ENCODE data around the gene CDH23.

CDH23 gene

DNA sequence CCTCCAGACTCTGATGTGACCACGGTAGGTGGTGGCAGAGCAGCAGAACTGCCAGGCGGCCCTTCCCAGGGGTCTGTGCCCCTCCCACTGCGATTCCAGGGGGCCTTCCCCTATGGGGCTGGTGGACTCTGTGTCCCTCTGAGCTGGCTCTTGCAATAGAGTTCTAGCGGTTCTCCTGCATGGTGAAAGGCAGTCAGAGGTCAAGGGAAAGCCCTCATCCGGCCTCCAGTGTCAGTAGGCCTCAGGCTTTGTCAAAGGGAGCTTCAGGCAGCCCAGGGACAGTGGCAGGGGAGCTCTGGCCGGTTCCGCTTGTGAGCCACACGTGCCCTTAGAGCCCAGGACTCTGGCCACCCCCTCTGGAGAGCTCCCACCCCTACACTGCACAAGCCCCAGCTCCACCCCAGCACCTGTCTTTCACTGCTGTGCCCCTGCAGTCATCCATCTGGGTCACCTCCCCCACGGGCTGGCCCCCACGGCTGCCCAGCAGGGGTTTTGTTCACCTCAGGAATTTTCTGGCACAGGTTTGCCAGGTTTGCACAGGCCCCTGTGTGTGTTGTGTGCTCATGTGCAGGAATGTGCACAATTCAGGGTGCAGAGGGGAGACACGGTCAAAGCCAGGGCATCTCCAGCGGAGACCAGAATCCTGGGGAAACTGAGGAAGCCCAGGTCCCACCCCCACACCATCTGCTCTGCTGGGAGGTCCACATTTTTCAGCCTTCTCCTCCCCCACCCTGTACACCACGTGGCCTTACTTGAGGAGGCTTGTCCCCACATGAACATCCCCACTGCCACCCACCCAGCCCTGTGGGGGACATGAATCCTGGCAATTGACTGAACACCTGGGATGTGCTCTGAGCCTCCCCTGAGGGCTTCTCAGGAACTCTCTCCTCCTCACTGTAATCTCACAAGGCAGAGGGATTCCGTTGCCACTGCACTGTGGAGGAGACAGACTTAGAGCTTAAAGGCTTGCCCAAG is 299.1 kb downstream of the CDH23 start:
- in situ Hi-C loops (cut with MboI; ENCODE audit: low sequenced_read_pairs) = no loop called here

DNA sequence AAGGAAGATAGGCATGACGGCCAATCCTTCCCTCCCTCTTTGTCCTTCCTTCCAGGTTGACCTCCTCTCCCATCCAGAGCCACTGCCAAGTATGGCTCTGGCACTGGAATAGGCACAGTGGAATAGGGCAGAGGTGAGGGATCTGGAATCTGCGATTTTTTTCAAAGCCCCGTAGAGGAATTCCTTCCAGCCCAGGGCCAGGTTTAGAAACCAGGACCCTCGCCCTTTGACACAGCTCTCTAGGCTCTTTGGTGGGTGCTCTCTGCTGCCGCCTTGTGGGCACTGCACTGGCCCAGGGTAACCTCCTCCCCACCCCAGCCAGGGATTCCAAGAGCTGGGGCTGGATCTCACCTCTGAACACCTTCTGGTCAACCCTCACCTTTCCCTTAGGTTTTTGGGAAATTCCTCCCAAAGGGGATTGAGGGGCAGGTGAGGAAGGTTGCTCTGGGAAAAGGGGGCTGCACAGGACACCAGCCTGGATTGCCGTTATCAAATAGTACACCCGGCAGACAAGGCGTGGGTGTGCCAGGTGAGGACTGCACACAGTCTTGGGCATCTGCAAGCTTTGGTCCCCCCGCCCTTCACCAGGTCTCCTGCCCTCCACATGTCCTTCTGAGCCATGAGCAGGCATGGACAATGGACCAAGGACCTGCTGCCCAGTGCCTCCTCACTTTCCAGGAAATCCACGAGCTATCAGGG is 300.1 kb downstream of the CDH23 start:
- in situ Hi-C loops (cut with MboI; ENCODE audit: low sequenced_read_pairs) = no loop called here

DNA sequence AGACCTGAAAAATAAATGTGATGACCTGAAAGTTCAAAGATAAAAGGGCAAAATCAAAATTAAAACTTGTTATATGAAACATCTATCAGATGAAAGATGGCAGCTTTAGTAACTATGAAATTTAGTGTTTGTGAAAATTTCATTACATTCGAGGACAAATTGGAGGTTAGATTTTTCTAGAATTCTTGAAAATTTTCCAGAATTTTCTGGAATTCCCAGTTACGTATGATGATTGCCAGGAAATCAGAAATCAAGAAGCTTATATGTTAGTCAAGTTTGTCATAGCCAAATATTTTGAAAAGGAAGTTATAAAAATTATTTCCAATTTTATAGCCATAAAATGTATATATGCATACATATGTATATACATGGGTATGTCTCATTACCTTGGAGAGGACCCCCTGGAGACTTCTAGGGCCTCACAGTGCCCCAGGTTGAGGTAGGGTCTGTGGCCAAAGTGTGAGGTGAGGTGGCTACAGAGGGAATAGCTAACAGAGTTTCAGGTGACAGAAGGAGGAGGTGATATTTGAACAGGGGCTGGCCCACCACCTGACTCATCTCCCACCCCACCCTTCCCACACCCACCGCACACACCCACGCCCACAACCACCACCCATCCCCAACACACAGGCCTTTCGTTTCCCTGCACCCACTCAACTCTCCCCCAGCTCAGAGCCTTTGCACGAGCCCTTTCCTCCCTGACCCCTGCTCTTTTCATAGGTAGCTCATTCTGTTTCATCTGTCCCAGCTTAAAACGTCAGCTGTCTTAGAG is 301.4 kb downstream of the CDH23 start:
- in situ Hi-C loops (cut with MboI; ENCODE audit: low sequenced_read_pairs) = no loop called here

DNA sequence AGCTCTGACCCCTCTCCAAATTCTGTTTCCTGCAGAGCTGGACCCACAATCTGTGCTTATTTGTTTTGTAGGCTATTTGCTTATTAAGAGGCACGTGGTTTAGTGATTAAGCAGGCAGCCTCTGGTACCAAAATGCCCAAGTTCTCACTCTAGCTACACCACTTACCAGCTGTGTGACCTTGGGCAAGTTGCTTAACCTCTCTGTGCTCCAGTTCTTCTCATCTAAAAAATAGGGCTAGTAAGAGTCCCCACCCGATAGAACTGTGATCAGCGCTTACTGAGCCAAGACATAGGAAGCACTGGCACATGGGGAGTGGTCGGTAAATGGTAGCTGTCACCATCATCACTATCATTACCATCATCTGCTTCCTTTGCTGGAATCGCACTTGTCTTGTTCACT is 302.0 kb downstream of the CDH23 start:
- in situ Hi-C loops (cut with MboI; ENCODE audit: low sequenced_read_pairs) = no loop called here

DNA sequence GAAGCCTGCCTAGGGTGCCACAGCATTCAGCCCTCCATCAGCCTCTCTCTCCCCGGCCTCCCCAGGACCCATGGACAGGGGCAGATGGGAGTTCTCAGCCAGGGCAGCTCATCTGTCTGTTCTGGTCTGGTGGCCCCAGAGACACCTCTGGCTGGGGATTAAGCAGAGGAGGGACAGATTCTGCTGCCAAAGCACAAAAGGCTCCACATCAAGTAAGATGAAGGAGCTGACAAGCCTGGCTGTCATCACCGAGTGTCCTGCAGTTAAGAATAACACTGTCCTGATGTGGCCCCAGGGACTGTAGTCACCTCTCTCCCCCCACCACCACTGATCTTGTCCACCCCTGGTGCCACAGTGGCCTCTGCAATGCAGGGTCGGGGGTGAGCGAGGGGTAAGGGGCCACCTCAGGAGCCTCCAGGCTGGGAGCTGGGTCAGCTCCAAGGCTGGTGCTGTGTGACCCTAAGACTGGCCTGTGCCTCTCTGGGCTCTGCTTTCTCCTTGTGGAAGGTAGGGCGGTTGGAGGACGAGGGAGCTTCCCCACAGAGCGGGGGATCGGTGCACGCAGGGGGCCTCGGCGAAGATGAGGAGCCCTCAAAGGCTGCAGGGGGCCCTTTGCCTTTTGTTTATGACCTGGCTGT is 304.1 kb downstream of the CDH23 start:
- in situ Hi-C loops (cut with MboI; ENCODE audit: low sequenced_read_pairs) = no loop called here

DNA sequence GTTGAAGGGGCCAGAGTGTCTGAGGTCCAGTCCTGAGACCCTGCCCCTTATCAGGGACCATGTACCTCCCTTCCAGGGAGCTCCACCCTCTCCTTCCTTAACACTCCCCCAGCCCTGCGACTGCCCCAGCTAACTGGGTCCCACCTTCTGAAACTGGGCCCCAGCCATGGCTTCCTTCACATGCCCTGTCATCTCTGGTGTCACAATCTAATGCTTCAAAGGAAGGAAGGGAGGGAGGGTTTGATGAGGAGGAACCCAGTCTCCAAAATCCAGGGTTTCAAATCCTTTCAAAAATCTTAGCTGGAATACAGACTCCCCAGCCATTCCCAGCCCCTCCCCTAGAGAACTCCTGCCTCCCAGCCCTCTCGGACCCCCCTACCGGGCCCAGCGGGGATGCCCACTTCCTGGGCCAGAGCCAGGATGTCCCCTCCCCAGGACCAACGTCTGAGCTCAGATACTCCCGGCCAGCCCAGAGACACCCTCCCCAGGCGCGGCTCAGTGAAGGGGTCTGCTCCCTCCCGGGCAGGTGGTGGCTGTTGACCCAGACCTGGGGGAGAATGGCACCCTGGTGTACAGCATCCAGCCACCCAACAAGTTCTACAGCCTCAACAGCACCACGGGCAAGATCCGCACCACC is 304.9 kb downstream of the CDH23 start:
- in situ Hi-C loops (cut with MboI; ENCODE audit: low sequenced_read_pairs) = no loop called here

DNA sequence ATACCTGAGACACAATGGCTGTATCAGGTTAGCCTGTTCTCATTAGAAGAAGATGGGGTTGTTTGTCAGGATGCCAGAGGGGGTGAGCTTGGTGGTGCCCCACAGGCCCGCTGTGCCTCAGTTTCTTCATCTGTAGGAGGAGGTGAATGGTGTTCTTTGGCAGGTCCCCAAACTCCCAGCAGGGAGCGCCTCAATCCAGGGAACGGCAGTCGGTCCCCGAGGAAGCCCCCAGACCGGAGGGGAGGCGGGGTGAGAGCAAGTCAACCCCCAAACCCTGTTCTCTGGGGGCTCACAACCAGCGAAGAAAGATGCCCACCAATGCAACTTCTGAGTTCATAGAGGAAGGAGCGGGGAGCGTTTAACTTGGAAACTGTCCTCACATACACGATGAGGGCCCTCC is 306.9 kb downstream of the CDH23 start:
- in situ Hi-C loops (cut with MboI; ENCODE audit: low sequenced_read_pairs) = no loop called here

DNA sequence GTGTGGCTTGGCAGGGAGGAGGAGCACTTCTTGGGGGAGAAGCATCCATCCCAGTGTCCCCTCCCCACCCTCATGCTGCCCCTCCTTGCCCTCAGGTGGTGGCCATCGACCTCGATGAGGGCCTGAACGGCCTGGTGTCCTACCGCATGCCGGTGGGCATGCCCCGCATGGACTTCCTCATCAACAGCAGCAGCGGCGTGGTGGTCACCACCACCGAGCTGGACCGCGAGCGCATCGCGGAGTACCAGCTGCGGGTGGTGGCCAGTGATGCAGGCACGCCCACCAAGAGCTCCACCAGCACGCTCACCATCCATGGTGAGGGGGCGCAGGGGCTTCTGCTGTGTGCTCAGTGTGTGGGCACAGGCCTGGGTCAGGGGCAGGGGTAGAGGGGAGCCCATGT is 308.1 kb downstream of the CDH23 start:
- in situ Hi-C loops (cut with MboI; ENCODE audit: low sequenced_read_pairs) = no loop called here

DNA sequence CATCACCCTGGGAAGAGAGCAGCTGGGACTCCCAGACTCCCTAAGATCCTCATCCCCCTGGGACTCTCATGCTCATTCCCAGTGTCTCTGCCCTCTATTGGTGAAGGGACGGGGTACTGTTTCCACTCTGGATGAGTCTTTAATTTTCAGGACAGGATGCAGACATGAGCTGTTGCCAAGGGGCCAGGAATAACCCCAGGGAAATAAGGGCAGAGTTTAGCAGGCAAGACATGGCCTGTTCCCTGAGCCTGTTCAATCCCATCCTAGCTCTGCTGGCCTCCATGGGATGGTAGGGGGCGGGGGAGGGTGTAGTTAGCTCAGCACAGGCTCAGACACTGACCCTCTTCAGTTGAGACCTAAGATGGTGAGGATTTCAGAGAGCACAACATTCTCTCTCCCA is 308.9 kb downstream of the CDH23 start:
- in situ Hi-C loops (cut with MboI; ENCODE audit: low sequenced_read_pairs) = no loop called here

DNA sequence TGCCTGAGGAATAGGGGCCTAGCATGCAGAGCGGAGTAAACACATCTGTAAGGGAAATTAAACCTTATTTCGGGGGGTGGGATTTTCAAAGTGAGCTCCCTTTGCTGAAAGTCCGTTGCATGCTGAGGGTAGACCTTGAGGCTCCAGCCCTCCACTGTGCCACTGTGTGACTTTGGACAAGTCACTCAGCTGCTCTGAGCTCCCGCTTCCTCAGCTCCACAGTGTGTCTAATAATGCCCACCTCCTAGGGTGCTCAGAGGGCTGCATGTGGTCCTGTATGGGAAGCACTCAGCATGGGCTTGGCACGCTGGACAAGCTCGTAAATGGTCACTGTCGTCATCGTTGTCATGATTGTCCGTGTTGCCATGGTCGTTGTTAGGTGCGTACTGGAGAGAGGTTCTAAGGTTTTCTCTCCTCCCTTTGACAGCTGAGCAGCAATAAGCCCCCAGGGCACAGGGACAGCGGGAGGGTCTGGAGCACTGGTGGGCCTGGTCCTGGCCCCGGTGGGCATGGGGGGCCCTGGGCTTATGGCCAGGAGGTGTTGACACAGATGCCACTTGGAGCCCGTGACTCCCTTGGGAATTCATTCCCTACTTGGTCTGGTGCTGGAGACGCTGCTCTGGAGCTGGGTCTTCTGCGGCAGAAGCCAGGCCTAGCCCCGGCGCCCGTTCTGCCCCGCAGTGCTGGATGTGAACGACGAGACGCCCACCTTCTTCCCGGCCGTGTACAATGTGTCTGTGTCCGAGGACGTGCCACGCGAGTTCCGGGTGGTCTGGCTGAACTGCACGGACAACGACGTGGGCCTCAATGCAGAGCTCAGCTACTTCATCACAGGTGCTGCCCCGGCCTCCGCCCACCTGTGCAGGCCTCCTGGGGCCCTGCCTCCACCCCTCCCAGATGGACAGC is 309.7 kb downstream of the CDH23 start:
- in situ Hi-C loops (cut with MboI; ENCODE audit: low sequenced_read_pairs) = no loop called here

DNA sequence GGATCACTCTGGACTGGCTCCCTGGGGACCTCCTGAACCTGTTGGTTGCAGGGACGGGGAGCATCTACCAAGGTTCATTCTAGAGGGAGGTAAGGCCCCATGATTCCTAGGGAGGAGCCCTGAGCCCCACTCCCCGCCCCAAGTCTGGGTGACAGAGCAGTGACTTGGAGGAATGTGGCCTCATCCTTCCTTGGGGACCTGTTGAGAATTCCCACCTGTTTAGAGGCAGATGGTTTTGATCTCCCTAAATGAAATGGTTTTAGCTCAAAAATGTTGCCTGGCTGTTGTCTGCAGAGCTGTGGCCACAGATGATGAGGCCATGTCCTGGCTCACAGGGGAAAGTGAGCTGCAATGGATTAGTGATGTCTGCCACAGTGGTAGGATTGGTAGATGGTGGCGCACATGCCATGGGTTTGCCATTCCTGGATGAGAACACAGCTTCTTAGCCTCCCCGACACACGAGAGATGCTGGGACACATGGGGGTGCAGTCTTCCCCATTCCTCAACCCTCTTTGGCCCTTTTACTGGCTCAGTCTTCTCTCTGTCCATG is 310.6 kb downstream of the CDH23 start:
- in situ Hi-C loops (cut with MboI; ENCODE audit: low sequenced_read_pairs) = no loop called here

DNA sequence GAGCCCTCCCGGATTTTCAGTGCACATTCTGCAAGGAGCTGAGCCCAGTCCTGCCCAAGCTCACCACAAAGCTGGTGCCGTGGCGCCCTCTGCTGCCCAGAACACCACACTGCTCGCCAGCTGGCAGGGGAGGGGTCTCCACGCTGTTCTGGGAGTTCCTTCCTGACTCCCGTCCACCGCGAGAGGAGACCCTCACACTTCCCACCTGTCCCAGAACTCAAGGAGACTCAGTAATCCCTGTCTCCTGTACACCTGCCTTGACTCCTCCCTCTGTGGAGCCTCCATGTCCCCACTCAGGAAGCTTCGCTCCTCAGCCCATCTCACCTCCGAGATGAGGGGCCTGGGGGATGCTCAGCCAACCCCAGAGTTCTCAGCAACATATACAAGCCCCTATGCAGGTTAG is 311.6 kb downstream of the CDH23 start:
- in situ Hi-C loops (cut with MboI; ENCODE audit: low sequenced_read_pairs) = no loop called here

DNA sequence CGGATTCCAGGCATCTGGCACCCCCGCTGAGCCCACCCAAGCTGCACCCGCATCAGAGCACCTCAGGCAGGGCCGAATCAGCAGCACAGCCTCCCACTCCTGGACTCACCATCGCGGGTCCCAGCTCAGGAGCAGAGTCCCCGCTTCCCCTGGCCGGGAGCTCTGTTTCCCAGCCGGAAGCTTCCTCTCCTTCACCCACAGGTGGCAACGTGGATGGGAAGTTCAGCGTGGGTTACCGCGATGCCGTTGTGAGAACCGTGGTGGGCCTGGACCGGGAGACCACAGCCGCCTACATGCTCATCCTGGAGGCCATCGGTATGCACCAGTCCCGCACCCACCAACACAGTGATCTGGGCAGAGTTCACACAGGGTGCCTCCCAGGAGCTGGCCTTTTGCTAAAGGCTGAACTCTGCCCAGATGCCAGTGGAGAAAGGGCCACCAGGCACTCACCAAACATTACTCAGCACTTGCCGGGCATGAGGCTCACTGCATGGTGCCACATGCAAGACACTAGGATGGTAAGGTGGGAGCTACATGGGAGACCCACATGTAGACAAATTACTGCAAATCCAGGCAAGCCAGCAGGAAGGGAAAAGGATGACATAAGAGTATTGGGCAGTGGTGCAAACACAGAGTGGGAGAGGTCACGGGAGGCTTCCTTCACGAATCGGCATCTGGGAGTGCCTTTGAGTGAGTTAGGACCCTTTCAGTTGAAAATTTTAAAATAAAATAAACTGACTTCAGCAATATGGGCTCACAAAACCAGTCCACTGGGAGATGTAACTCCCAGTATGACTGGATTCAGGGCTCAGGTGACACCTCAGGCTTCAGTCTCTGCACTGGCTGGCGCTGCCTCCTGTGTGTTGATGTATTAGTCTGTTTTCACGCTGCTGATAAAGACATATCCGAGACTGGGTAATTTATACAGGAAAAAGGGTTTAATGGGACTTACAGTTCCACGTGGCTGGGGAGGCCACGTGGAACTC is 312.5 kb downstream of the CDH23 start:
- in situ Hi-C loops (cut with MboI; ENCODE audit: low sequenced_read_pairs) = no loop called here

DNA sequence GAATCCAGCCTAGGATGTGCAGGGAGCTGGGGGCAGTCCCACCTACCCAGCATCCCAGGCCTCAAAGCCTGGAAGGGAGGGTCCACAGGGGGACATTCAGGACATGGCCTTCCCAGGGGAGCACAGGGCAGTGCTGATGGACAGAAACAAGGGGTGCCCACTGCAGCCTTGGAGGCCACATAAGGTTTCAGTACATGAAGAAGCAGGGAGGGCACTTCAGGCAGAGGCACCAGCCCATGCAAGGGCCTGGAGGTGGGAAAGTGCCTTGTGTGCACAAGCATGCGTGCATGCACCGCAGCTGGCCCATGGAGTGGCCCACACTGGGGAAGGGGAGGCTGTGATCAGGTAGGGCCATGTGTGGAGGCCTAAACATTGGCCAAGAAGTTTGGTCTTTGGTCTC is 313.8 kb downstream of the CDH23 start:
- in situ Hi-C loops (cut with MboI; ENCODE audit: low sequenced_read_pairs) = no loop called here

DNA sequence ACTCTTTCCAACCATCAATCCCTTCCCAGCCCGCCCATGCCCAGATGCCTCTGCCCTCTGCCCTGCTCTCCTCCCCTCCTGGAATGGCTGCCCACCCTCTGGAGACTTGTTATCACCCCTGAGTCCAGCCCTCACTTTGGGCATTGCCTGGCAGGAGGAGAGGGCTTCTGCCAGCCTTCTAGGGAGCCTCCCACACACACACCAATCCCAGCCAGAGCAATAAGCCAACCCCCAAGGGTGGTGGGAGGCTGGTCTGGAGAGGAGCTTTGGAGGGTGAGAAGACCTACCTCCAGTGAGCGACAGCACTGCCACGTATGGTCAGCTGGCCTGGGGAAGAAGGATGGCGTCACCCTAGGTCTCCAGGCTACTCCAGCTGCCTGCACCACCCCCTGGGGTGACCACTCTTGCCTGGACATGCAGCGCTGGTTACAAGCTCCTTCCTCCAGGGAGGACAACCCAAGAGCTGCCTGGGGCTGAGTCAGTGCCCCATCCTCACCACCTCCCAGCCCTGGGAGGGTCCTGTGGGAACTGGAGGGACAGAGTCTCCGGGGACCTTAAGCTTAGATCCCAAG is 314.4 kb downstream of the CDH23 start:
- in situ Hi-C loops (cut with MboI; ENCODE audit: low sequenced_read_pairs) = no loop called here

DNA sequence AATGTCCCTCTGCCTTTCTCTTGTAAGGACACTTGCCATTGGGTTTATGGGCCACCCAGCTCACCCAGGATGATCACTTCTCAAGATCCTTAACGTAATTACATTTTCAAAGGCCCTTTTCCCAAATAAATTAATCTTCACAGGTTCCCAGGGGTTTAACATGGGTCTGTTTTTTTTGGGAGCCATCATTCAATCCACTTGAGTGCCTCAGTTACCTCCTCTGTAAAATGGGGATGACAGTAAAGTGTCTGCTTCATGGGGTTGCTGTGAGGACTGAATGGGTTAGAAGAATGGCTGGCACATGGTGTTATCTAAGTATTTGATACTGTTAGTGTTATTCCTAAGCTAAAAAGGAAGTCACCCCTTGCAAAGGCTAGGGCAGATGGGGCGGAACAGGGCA is 315.4 kb downstream of the CDH23 start:
- in situ Hi-C loops (cut with MboI; ENCODE audit: low sequenced_read_pairs) = no loop called here

DNA sequence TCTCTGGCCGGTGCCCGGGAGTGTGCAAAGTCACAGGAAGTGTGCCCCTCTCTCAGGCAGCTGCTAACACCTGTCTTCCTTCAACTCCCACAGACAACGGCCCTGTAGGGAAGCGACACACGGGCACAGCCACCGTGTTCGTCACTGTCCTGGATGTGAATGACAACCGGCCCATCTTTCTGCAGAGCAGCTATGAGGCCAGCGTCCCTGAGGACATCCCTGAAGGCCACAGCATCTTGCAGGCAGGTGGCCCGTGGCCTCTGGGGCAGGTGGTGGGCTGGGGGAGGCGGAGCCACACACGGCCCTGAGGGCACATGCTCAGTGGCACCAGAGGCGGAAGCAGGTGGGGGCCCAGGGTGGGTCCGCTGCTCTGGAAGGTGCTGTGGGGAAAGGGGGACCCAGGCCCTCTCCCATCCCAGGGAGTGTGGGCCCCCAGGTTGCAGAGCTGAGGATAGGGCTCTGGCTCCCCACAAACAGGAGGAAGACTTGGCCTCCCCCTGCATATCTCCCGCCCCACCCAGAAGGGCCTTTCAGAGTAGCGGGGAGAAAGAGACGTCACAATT is 315.9 kb downstream of the CDH23 start:
- in situ Hi-C loops (cut with MboI; ENCODE audit: low sequenced_read_pairs) = no loop called here
